Neuron (in vitro differentiated cells): Measurements from ENCODE around the gene EEF1A2.

Experiments
- H2AFZ ChIP-seq: one replicate; pipeline ENCODE4 v1.6.1; 2013; ENCODE audit warnings: low read depth, mild to moderate bottlenecking, inconsistent platforms, low read length, moderate library complexity
- H3K27me3 ChIP-seq: one replicate; pipeline ENCODE4 v1.6.1; 2013; ENCODE audit warnings: low read length; ENCODE audit not compliant: insufficient read depth
- H3K36me3 ChIP-seq: one replicate; pipeline ENCODE4 v1.6.1; 2013; ENCODE audit warnings: low read length; ENCODE audit not compliant: insufficient read depth
- H3K4me1 ChIP-seq: one replicate; pipeline ENCODE4 v1.6.1; 2013; ENCODE audit warnings: low read length; ENCODE audit not compliant: insufficient read depth
- H3K4me3 ChIP-seq: 2 replicates; pipeline ENCODE4 v1.5.1; 2013; ENCODE audit warnings: mild to moderate bottlenecking, low read length, moderate library complexity
- H3K9me3 ChIP-seq: one replicate; pipeline ENCODE4 v1.6.1; 2013; ENCODE audit warnings: low read length

Gene EEF1A2

GRCh38 chr20:63533388-63533787 lies 34.5 kb upstream of the EEF1A2 start:
- Histone ChIP-seq H2AFZ (no peak overlapping the region), H3K36me3 (no peaks in the 10 kb centered on the region), H3K9me3 (no peaks in the 10 kb centered on the region)

GRCh38 chr20:63532449-63532971 lies 33.6 kb upstream of the EEF1A2 start:
- H3K4me1 ChIP-seq, result peaks cover 6% of the 10 kb centered on the region
- no peaks in the 10 kb centered on the region for H3K36me3 ChIP-seq
- no peak overlapping the region for H2AFZ ChIP-seq
- no peaks in the 10 kb centered on the region for H3K27me3 ChIP-seq
- H3K4me3 ChIP-seq, result no peak overlapping the region
- no peaks in the 10 kb centered on the region for H3K9me3 ChIP-seq

More at GRCh38 chr20:63533388-63533787, 34.5 kb upstream of the EEF1A2 start:
- H3K4me1 ChIP-seq, result peaks cover 9% of the 10 kb centered on the region
- H3K27me3 ChIP-seq, result no peaks in the 10 kb centered on the region
- no peak overlapping the region for H3K4me3 ChIP-seq

- H3K27me3 ChIP-seq, result no peaks in the 10 kb centered on the region
- H3K36me3 ChIP-seq, result no peaks in the 10 kb centered on the region
- H3K9me3 ChIP-seq, result no peaks in the 10 kb centered on the region
- no peak overlapping the region for H3K4me3 ChIP-seq
- H3K4me1 ChIP-seq, result peaks cover 5% of the 10 kb centered on the region
- no peak overlapping the region for H2AFZ ChIP-seq
Measured at GRCh38 chr20:63531686-63532448, 33.0 kb upstream of the EEF1A2 start.

- H3K9me3 ChIP-seq, result no peaks in the 10 kb centered on the region
- H3K36me3 ChIP-seq, result no peaks in the 10 kb centered on the region
- no peaks in the 10 kb centered on the region for H3K27me3 ChIP-seq
- H3K4me3 ChIP-seq, result no peak overlapping the region
- no peak overlapping the region for H2AFZ ChIP-seq
- H3K4me1 ChIP-seq, result peaks cover 5% of the 10 kb centered on the region
Measured at GRCh38 chr20:63530788-63531160, 31.9 kb upstream of the EEF1A2 start.

GRCh38 chr20:63529861-63530787 lies 31.2 kb upstream of the EEF1A2 start:
- H3K36me3 ChIP-seq, result no peaks in the 10 kb centered on the region
- no peaks in the 10 kb centered on the region for H3K27me3 ChIP-seq
- H3K9me3 ChIP-seq, result no peaks in the 10 kb centered on the region
- no peak overlapping the region for H3K4me3 ChIP-seq
- H2AFZ ChIP-seq, result no peak overlapping the region
- H3K4me1 ChIP-seq, result peaks cover 4% of the 10 kb centered on the region

GRCh38 chr20:63529180-63529860 lies 30.4 kb upstream of the EEF1A2 start:
- Histone ChIP-seq H3K36me3 (no peaks in the 10 kb centered on the region), H3K4me1 (no peaks in the 10 kb centered on the region), H3K9me3 (no peaks in the 10 kb centered on the region), H3K4me3 (no peak overlapping the region), H2AFZ (no peak overlapping the region), H3K27me3 (no peaks in the 10 kb centered on the region)

GRCh38 chr20:63527184-63527583 lies 28.3 kb upstream of the EEF1A2 start:
- Histone ChIP-seq H3K4me1 (peaks cover 5% of the 10 kb centered on the region), H3K9me3 (peaks cover 6% of the 10 kb centered on the region), H3K4me3 (no peak overlapping the region), H3K36me3 (peaks cover 14% of the 10 kb centered on the region), H2AFZ (no peak overlapping the region), H3K27me3 (no peaks in the 10 kb centered on the region)

- Histone ChIP-seq H3K36me3 (peaks cover 24% of the 10 kb centered on the region), H3K4me1 (peaks cover 13% of the 10 kb centered on the region), H3K27me3 (no peaks in the 10 kb centered on the region)
Measured at GRCh38 chr20:63525971-63526370, 27.1 kb upstream of the EEF1A2 start.

GRCh38 chr20:63525185-63525584 lies 26.3 kb upstream of the EEF1A2 start:
- Histone ChIP-seq H3K27me3 (no peaks in the 10 kb centered on the region), H3K4me3 (no peak overlapping the region), H3K36me3 (peaks cover 24% of the 10 kb centered on the region), H2AFZ (no peak overlapping the region), H3K9me3 (peaks cover 6% of the 10 kb centered on the region), H3K4me1 (peaks cover 13% of the 10 kb centered on the region)

More at GRCh38 chr20:63525971-63526370, 27.1 kb upstream of the EEF1A2 start:
- Histone ChIP-seq H2AFZ (no peak overlapping the region), H3K9me3 (peaks cover 6% of the 10 kb centered on the region), H3K4me3 (no peak overlapping the region)

- Histone ChIP-seq H2AFZ (no peak overlapping the region), H3K4me1 (peaks cover 17% of the 10 kb centered on the region), H3K9me3 (peaks cover 6% of the 10 kb centered on the region), H3K4me3 (no peak overlapping the region), H3K36me3 (peaks cover 26% of the 10 kb centered on the region), H3K27me3 (no peaks in the 10 kb centered on the region)
Measured at GRCh38 chr20:63522981-63523611, 24.2 kb upstream of the EEF1A2 start.

GRCh38 chr20:63522091-63522868 lies 23.4 kb upstream of the EEF1A2 start:
- no peak overlapping the region for H2AFZ ChIP-seq
- H3K9me3 ChIP-seq, result peaks cover 6% of the 10 kb centered on the region
- H3K36me3 ChIP-seq, result peaks cover 26% of the 10 kb centered on the region
- no peaks in the 10 kb centered on the region for H3K27me3 ChIP-seq
- peak overlapping the region; percentile 98 for H3K4me3 ChIP-seq
- H3K4me1 ChIP-seq, result peaks cover 17% of the 10 kb centered on the region

- Histone ChIP-seq H3K27me3 (no peaks in the 10 kb centered on the region), H2AFZ (no peak overlapping the region), H3K4me1 (peaks cover 17% of the 10 kb centered on the region), H3K4me3 (peak overlapping the region; percentile 98), H3K36me3 (peaks cover 26% of the 10 kb centered on the region), H3K9me3 (peaks cover 6% of the 10 kb centered on the region)
Measured at GRCh38 chr20:63521602-63522001, 22.7 kb upstream of the EEF1A2 start.
